Measurements from ENCODE around the gene SKAP1. TPM values are rescaled to one million over a fixed set of nuclear protein-coding genes. Genes with fewer than 3 reads are reported as not detected.
"Not testable (repeated sequence)": the region's sequence is repeated elsewhere in the genome, so short reads cannot be mapped to it uniquely, and the experiment has no call there.

Gene SKAP1
- total RNA-seq, 1 experiment from 2014 or later, result not detected

DNA sequence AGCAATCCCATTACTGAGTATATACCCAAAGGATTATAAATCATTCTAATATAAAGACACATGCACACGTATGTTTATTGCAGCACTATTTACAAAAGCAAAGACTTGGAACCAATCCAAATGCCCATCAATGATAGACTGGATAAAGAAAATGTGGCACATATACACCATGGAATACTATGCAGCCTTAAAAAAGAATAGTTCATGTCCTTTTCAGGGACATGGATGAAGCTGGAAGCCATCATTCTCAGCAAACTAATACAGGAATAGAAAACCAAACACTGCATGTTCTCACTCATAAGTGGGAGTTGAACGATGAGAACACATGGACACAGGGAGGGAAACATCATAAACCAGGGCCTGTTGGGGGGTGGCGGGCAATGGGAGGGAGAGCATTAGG is 19.3 kb upstream of the SKAP1 start:
- not testable (repeated sequence) for DNase-seq (ENCODE audit: low spot score)

DNA sequence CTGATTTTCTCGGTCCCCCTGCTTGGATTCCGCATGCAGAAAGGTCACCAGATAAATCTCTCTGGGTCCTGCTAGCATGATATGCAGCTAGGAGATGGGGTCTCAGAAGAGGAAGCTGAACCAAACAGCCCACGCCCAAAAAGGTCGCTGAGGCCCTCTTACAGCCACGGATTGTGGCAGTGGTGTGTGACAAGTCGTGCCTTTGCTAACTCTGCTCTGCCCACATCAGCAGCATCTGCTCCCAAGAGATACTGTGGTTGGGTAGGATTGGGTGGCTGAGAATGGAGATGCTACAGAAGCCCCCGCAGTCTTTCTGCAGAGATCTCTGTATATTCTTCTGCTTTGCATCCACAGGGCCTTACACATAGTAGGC is 15.2 kb upstream of the SKAP1 start:
- DNase-seq (ENCODE audit: low spot score), result no peak

DNA sequence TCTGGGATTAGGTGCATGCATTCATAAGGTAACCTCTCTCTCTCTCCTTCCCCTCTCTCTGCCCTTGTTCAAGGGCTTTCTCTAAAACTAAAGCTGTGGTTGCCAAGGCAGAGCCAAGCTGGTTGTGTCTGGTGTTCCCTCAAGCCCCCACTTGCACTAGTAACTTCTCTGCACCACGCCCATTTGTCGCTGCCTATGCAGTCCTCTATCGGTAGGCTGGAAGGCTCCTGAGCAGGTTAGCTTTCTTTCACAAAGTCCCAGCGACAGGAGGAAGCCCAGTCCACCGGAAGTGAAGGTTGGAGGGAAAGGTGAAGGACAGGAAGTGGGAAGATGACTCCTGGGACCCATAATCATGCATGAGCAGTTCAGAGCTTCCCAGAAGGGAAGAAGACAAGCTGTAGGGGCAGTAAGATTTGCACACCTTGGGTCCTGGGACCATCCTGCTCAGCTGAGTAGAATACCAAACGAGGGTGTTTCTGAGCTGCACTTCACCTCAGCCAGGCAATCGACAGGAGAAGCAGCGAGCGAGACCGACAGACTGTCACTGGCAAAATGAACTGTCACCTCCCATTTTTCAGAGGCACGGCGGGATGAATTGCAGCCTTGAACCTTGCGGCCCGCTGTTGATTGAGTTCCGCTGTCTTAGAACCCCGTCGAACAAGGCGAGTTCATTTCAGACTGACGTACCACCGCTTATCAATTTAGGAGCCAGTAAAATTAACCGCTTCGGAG is 14.7 kb upstream of the SKAP1 start:
- DNase-seq (ENCODE audit: low spot score), result no peak

DNA sequence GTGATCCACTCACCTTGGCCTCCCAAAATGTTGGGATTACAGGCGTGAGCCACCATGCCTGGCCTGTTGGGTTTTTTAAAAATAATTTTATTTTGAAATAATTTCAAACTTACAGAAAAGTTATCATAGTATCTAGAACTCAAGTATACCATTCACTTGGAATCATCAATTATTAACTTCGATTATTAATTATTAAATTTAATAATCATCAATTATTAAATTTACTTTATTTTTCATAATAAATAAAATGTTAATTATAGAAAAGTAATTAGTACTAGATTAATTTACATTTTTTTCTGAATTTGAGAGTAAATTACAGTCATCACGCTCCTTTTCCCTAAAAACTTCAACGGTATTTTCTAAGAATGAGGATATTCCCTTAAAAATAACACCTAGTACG is 13.7 kb upstream of the SKAP1 start:
- DNase-seq (ENCODE audit: low spot score), result no peak

DNA sequence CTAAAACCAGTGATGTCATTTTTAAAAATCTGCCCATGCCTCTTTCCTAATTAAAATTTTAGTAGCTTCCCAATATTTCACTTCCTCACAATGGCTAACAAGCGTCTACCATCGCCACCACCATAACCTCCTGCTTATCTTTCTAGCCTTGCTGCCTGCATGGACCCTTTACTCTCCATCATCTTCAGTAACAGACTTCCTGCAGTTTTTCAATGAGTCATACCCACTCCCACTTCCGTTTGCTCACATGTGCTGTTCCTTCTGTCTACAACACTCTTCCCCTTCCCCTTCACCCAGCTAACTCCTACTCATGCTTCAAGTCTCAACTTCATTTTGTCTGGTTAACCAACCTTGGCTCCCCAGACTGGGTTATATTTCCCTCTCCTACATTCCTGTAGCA is 12.8 kb upstream of the SKAP1 start:
- no peak for DNase-seq (ENCODE audit: low spot score)

DNA sequence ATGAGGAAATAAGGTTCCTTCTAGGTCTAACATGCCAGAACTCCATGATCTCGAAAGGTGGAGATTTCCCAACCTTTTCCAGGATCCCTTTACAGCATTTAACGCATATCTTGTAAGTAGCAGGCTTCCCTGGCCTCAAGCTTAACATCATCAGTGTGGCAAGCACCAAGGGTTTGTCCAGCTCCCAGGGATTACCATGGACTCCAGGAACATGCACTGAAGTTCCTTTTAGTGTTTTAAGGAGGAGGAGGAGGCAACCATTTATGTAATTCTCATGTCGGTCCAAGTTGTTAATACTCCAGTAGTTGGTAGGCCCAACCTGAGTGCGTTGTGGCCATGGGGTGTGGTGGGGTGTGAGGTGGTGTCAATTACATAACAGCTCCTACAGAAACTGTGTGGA is 11.8 kb upstream of the SKAP1 start:
- DNase-seq (ENCODE audit: low spot score), result no peak

DNA sequence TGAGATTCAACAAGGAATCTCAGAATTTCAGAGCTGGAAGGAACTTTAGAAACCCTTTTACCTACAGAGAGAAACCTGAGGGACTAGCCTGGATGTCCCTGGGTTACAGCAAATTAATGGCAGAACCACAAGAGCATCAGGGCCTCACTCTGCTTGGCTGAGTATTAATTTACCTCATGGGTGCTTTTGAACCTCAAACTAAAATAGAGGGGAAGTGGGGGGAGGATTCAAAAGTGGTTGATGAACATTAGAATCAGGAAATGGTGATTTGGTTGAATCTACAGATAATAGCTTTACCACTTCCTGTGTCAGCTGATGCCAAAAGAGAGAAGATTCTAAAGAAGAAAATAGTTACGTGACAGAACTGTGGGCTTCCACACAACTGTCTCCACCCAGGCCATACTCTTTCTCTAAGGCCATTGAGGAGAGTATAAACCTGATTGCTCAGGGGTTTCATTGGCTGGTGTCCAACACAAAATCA is 11.3 kb upstream of the SKAP1 start:
- DNase-seq (ENCODE audit: low spot score), result no peak

DNA sequence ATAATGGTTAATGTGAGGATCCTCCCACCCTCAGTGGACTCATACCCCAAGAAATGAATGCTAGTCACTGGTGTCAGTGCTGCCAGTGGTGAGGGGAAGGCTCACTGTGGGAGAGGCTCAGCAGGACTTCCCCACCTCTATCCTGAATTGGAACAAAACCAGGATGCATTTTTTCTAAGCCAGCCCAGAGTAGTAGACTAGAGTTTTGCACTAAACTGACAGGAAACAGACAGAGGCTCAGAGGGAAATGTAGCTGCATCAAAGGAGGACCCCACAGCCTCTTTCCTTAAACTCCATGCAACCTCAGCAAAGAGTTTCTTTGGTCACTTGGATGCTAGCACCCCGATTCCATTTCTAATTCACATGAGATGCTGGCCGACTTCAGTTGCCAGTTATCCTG is 10.7 kb upstream of the SKAP1 start:
- DNase-seq (ENCODE audit: low spot score), result no peak

DNA sequence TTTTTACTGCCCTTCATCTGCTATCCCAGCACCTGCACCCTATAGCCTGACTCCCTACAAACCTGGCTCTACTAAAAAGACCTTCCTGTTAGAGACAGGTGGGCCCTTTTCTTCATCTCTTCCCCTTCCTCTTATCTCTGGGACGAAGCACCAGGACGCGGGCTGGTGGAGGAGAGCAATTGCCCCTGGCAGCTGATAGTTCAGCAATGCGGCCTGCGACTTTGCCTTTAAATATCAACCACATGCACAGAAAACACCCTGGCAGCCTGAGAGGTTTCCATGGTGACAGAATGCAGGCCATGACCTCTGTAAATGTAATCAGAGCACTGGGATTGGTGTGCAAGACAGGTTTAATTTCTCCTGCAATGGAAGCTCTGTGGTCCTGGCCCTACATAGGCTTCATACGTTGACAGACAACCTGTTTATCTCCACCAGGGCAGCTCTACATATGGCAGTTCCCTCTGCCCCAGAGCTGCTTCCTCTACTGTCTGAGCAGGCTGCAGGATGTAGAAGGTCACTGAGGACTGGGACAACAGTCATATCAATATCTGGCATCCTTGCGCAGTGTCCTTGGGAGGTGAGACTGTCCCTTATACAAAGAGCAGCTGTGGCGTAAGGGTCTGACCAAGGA is 10.0 kb upstream of the SKAP1 start:
- DNase-seq (ENCODE audit: low spot score), result no peak

DNA sequence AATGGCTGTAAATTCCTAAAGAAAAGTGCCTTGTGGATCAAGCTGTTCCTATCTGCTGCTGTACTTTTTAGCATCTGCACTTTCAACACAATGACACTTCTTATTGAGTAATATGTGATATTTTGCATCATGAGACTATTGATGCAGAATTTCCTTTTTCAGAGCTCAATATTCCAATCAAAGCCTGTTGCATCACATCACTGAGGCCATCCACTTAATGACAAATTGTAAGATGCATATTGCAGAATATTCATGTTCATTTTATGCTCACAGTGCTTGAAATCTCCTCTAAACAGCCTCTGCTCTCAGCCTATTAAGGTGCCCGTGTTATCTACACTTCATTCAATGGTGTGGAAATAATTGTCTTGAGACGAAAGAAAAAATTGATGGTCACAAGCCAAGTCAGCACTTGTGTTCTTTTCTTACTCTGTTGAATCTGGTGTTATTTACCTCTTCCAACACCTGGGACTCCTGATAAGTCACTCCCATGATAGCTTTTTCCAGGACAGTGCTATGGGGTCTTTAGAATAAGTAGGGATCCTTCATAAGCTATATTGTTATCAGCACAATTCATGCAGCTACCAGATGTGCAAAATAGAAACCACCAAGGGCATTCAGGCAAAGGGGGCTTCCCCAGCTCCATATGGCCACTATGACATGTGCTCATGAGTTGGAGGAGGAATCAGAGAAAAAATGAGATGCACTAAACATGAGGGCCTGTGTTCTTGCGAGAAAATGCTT is 9.3 kb upstream of the SKAP1 start:
- DNase-seq (ENCODE audit: low spot score), result no peak

DNA sequence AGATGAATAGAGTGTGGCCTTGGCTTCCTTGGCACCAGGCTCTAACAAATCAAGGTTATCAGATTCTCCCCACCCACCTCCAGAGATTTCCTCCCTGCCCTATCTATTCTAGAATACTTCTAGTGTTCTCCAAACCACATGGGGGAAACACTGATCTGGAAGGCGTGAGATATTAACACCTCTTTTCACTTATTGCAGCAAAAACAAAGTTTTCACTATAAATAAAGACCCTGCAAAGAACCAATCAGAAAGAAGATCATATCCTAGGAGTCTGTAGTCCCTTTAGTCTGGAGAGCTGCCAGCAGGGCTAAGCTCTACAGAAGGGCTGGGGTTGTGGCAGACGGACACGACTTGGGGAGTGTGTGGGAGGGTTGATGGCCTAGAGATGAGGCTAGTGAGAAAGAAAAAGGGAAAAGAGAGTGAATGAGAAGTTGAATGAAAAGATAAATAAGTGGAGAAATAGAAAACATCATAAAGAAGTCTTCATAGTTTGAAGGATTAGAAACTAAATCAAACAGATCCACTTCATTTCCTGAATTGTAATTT is 8.6 kb upstream of the SKAP1 start:
- DNase-seq (ENCODE audit: low spot score), result no peak

DNA sequence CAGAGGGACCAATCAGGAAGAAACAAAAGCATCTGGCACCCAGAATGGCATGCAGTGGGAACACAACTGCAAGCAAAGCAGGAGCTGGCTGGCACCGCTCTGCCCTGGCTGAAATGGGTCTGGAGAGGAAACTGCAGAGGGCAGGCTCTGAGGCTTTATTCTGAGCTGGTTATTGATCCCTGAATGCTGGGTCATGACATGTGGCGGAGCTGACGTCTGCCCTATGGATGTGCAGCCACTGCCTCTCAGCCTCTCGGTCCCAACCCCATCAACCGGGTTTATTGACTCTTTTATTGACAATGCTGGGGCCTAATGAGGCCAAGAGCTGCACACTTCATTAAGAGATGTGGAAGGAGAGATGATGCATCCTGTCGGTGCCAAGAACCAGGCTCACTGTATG is 3.9 kb upstream of the SKAP1 start:
- DNase-seq (ENCODE audit: low spot score), result no peak

DNA sequence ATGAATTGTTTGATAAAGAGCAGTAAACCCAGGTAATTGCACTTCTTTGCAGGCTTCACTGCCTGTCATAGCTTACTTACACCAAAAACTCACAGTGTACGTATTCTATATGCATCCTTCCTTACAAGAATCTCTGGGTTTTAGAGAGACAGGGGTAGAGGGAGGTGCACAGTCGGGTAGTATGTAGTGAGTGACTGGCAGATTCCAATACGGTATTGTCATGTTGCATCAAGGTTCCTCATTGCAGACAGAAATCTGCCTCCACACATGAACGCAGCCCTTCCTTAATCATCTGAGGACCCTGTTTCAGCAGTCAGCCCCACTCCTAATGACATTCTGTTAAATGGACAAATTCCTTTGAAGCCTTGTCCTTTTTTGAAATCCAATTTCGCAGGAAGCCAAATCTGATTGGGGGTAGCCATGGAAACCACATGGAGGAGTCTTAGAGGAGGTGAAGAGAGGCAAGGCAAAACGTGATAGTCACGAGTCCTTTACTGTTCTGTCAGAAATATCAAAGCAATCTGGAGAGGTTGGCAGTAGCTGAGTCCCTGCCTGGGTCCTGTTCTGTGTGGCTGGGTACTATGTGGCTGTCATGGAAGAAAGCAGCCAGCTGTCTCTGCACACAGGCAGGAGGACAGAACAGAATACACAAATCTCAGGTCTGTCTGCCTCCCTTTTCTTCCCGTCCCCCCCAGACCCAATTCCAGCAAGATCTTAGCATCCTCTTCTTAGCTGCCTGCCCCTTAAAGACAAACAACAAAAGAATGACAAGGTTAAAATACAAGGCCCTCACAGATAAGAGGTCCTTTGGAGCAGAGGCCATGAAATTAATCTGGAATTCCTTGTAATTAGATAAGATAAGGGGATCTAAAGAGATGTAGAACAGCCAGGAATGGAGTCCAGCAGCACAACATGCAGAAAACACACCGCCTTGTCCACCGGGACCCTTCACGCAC is 3.1 kb upstream of the SKAP1 start:
- no peak for DNase-seq (ENCODE audit: low spot score)

DNA sequence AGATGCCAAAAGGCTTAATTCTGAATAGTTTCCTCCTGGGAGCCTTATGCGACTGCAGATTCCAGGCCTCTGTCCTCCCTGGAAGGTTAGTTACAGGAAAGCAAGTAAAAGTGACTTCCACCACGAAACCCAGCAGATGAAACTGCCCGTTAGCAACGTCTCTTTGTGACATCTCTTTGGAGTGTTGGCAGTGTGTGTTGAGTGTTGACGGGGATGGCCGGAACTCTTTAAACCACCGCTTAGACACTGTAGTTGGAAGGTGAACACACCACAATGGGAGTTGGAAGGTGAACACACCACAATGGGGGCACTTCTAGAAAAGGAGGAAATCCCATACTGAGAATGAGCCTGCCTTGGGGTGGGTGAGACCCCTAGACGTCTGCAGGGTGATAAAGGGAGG is 858 bp downstream of the SKAP1 start:
- DNase-seq (ENCODE audit: low spot score), result no peak

DNA sequence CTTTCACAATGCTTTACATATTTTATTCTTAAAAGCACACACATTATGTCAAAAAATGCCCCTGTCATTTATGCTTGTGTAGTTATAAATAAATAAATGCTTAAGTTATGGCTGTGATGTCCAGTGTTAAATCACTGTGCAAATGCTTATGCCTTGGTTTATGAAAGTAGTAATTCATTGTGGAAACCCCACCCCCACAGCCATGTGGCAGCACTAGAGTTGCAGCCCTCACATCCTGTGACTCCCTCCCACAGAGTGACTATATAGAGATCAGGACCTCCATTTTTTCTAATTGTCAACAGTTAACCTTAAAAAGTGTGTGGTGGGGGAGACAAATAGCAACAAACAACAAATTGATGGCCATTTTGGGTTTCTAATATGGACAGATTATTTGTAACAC is 2.4 kb downstream of the SKAP1 start:
- no peak for DNase-seq (ENCODE audit: low spot score)

DNA sequence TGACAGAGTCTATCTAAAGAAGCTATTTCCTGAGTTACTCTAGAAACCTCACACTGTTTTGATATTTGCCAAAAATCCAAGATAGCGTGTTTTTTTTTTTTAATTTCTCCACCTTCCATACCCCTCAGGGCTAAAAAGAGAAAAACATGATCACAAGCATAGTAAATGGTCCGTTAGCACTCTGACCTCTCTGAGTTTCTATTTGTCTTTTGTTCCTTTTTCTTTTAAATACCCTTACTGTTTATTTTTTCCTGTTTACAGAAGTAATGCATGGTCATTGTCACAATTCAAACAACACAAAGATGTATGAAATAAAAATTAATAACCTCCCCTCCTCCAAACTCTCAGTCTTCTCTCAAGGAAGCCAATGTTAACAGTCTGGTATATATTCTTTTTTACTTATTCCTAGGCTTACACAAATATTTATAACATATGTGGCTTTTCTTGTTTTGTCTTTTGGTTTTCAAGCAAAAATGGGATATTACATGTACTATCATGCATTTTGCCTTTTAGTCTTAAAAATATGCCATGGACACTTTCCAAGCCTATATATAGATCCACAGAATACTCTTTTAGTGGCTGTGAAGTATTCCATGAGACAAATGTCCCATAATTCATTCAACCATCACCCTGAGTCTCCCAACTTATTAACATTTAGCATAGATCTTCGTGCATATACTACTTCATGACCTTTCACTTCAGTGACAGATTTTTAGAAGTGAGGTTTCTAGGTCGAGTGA is 3.1 kb downstream of the SKAP1 start:
- no peak for DNase-seq (ENCODE audit: low spot score)

DNA sequence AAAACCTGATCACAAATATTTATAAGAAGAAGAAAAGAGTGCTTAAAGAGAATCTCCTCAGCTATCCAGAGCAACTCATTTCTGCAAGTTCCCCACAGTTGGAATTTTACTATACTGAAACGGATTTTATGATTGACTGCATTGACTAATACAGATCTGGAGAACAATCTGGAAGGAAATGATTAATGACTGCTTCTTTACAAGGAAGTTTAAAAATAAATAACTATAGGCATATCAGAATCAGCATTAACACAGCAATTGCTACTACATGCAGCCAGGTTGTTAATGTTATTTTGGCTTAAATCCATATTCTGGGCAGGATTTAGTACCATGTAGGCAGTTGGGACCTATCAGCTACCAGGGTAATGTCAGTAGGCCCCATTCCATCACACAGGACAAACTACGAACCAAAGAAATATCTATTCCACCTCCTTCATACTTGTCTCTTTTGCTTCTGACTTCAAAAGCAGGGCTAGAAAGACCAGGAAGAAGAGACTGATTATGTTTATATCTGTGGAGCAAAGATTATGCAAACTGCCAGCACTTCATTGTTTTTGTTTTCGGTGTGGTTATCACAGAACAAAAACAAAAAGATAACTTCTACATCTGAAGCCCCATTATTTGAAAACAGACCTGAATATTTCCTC is 3.9 kb downstream of the SKAP1 start:
- no peak for DNase-seq (ENCODE audit: low spot score)

DNA sequence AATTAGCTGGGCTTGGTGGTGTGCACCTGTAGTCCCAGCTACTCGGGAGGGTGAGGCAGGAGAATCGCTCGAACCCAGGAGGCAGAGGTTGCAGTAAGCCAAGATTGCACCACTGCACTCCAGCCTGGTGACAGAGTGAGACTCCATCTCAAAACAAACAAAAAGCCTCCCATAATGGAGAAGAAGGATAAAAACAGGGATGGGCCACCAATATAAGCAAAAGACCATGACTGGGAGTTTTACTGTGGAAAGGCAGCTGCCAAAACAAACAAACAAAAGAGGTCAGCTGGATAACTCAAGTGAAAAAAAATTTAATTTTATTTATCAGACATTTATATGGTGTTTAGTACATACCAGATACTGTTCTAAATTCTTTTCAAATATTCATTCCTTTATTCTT is 8.0 kb downstream of the SKAP1 start:
- DNase-seq (ENCODE audit: low spot score), result not testable (repeated sequence)

DNA sequence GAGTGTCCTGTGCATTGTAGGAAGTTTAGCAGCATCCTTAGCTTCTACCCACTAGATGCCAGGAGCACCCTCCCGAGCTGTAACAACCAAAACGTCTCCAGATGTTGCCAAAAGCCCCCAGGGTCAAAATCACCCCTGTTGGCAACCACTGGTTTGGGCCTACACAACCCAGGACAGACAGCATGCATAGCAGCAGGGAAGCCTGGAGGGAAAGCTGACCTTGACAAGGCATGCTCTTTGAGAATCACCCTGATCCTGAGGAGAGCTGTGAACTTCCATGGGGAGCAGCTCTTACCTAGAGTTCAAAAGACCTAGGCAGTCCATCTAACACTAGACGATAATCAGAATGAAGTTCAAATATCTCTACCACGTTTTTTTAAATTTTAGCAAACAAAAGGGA is 9.2 kb downstream of the SKAP1 start:
- no peak for DNase-seq (ENCODE audit: low spot score)

DNA sequence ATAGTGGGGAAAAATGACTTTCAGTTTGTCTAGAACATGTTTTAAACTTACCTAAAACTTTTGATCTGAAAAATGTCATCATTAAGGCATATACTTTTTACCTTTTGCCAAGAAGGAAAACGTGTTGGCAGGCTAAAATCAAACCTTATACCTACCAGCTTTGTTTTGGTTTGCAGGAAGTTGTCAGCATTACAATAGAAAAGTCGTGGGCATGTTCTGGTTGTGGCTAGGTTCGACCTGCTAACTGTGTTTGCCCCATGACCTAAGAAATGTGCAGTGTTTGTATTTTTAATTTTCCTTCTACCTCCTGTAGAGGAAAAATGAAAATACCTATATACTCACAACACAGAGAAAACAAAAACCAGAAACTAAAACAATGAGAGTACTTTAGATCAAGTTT is 13.0 kb downstream of the SKAP1 start:
- DNase-seq (ENCODE audit: low spot score), result no peak
